SU-DHL-6 (cell line): ENCODE results near the gene HSF2BP.

Experiments used
- H2AFZ ChIP-seq: fragments of 200-600 bp; sonication (generic); 2 replicates; pipeline ENCODE4 v1.6.1; 2014; ENCODE audit warnings: low read depth, mild to moderate bottlenecking, moderate library complexity, mixed read lengths, antibody characterized with exemption, low read length; ENCODE audit not compliant: severe bottlenecking
- H3F3A ChIP-seq: fragments of 200-600 bp; shearing (Covaris generic); 2 replicates; pipeline ENCODE4 v1.6.0; 2016; ENCODE audit warnings: antibody characterized with exemption, mild to moderate bottlenecking; ENCODE audit not compliant: insufficient read depth
- H3K27ac ChIP-seq: fragments of 200-600 bp; sonication (generic); 2 replicates; pipeline ENCODE4 v1.5.1; 2016; ENCODE audit warnings: low read depth, mild to moderate bottlenecking, low read length, moderate library complexity, mixed read lengths
- H3K27me3 ChIP-seq: fragments of 200-600 bp; sonication (generic), shearing (Covaris generic); 2 replicates; pipeline ENCODE4 v1.6.0; 2014; ENCODE audit warnings: mild to moderate bottlenecking, low read length
- H3K36me3 ChIP-seq: fragments of 200-600 bp; sonication (generic); 2 replicates; pipeline ENCODE4 v1.6.1; 2014; ENCODE audit warnings: mild to moderate bottlenecking, low read length, mixed read lengths
- H3K4me2 ChIP-seq: fragments of 300-600, 200-600 bp; shearing (Covaris generic), sonication (generic); 2 replicates; pipeline ENCODE4 v1.6.0; 2014; ENCODE audit warnings: low read length, low read depth, mild to moderate bottlenecking; ENCODE audit not compliant: poor library complexity, severe bottlenecking
- H3K4me3 ChIP-seq: fragments of 200-600 bp; sonication (generic); 2 replicates; pipeline ENCODE4 v1.5.1; 2014; ENCODE audit warnings: antibody characterized with exemption, low read length, mild to moderate bottlenecking, mixed read lengths; ENCODE audit not compliant: insufficient read depth, poor library complexity, severe bottlenecking
- H3K79me2 ChIP-seq: fragments of 200-600 bp; sonication (generic); 2 replicates; pipeline ENCODE4 v1.6.1; 2014; ENCODE audit warnings: mild to moderate bottlenecking, low read length, moderate library complexity; ENCODE audit not compliant: insufficient read depth
- H3K9ac ChIP-seq: fragments of 200-600 bp; sonication (generic); 2 replicates; pipeline ENCODE4 v1.7.0; 2014; ENCODE audit warnings: mild to moderate bottlenecking, low read length
- H3K9me2 ChIP-seq: fragments of 200-600 bp; sonication (generic); replicated peaks from 2 replicates; pipeline ENCODE4 v1.6.1; 2014; ENCODE audit warnings: low read length; ENCODE audit not compliant: insufficient read depth
- H3K9me3 ChIP-seq: fragments of 200-600 bp; sonication (generic); 2 replicates; pipeline ENCODE4 v1.6.1; 2014; ENCODE audit warnings: low read length, mixed read lengths; ENCODE audit not compliant: insufficient read depth
- H4K20me1 ChIP-seq: fragments of 200-600 bp; sonication (generic); 2 replicates; pipeline ENCODE4 v1.6.1; 2014; ENCODE audit warnings: low read depth, mild to moderate bottlenecking, antibody characterized with exemption, low read length, moderate library complexity, mixed read lengths
- CTCF ChIP-seq: fragments of 200-600 bp; sonication (generic); IDR thresholded peaks from one replicate; pipeline ENCODE4 v1.5.1; 2017; ENCODE audit warnings: antibody characterized with exemption, mild to moderate bottlenecking, low read length, moderate library complexity; ENCODE audit not compliant: insufficient read depth, poor library complexity, severe bottlenecking
- EZH2phosphoT487 ChIP-seq: fragments of 200-600 bp; sonication (generic), shearing (Covaris generic); conservative IDR thresholded peaks from 2 replicates; pipeline ENCODE4 v1.6.1; 2018; ENCODE audit warnings: mild to moderate bottlenecking, antibody characterized with exemption, low read length, moderate library complexity, mixed read lengths

Gene HSF2BP

DNA sequence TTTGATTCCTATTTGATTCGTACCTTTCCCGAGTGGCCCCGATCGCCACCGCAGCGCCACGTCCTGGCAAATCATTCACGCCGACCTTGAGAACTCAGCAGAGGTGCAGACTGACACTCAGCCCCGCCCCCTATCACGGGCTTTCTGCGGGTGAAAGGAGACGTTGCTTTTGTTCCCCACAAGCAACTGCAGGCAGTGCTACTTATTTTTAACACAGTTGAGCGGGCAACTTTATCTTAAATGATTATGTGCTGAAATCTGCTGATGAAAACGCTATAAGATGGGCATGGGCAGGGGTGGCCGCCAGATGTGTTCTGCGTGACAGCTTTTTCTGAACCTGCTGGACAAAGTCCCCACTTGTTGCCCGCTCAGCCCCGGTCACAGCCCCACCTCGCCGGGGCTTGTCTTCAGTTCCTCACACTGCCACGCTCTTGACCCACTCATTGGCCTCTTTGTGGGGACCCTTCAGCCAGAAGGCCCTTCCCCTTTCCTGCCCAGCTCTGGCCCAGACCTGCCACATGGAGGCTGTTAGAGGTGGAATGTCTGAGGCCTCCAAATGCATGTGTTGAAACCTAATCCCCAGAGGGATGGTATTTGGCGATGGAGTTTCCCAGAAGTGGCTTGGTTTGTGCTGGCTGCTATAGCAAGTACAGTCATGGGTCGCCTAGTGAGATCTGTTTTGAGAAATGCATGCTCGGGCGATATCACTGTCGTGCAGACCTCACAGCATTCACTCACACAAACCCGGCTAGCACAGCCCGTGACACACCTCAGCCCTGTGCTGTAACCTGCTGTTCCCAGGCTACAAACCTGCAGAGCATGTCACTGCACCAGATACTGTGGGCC, 44.0 kb upstream of the HSF2BP start:
- H3K79me2 ChIP-seq, result no peaks in the 10 kb centered on the region
- no peak overlapping the region for H3K27ac ChIP-seq
- H3K27me3 ChIP-seq, result no peaks in the 10 kb centered on the region; the same call in 1 of the 2 replicates
- no peak overlapping the region for H3K9ac ChIP-seq
- H3K36me3 ChIP-seq, result no peaks in the 10 kb centered on the region
- no peak for TF ChIP-seq EZH2phosphoT487
- no peak for TF ChIP-seq CTCF
- no peak overlapping the region for H3K4me2 ChIP-seq
- H3K9me2 ChIP-seq, result no peaks in the 10 kb centered on the region
- no peak overlapping the region for H2AFZ ChIP-seq
- no peak overlapping the region for H3K4me3 ChIP-seq
- H3K9me3 ChIP-seq, result no peaks in the 10 kb centered on the region
- no peaks in the 10 kb centered on the region for H4K20me1 ChIP-seq
- no peaks in the 10 kb centered on the region for H3F3A ChIP-seq

GRCh38 chr21:43702785-43703034, 43.4 kb upstream of the HSF2BP start:
- Histone ChIP-seq H3K27ac (no peak overlapping the region), H3K36me3 (no peaks in the 10 kb centered on the region), H3K4me2 (no peak overlapping the region), H3K27me3 (no peaks in the 10 kb centered on the region; the same call in 1 of the 2 replicates), H2AFZ (no peak overlapping the region), H3K9me3 (no peaks in the 10 kb centered on the region), H3K79me2 (no peaks in the 10 kb centered on the region), H3F3A (0 out of 2 replicates have a peak, but pooled peaks cover 3% of the 10 kb centered on the region), H3K9ac (no peak overlapping the region), H4K20me1 (no peaks in the 10 kb centered on the region), H3K4me3 (no peak overlapping the region), H3K9me2 (no peaks in the 10 kb centered on the region)
- TF ChIP-seq CTCF (no peak), EZH2phosphoT487 (no peak)

DNA sequence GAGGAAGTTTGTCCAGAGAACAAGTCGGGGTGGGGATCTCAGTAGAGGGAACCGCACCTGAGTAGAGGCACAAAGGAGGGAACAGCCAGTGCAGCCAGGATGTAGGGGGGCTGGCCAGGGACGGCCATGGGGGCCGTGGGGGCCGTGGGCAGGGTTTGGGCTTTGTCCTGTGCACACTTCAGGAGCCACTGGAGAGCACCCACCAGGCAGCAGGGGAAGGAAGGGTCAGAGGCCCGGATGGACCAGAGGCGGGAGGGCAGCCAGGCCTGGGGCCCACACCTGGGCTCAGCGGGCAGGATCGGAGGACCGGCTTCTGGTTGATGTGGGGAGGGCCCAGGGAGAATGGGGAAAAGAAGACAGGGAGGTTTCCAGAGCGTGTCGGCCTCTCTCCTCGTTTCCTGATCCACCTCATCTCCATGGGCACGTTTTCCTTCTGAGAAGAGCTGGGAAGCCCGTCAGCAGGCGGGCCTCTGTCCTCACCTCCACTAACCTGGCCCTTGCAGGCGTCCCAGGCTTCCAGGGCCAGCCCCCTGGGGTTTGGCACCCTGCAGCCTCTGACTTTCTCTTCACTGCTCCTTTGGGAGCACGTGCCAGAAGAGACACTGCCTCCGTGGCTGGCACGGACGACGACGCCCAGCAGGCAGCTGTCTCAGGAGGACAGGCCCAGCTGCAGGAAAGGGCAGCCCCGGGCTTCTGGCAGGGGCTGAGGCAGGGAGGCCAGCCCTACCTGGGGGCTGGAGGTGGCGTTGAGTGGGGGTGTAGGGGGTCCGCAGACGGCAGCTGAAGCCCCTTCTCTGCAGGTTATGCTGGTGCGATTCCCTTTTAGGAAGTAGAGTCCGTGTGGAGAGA, 42.9 kb upstream of the HSF2BP start:
- H3F3A ChIP-seq, result peaks cover 7% of the 10 kb centered on the region; the same call in 1 of the 2 replicates
- no peak overlapping the region for H3K9ac ChIP-seq
- no peaks in the 10 kb centered on the region for H3K9me3 ChIP-seq
- H3K4me3 ChIP-seq, result no peak overlapping the region
- no peaks in the 10 kb centered on the region for H3K9me2 ChIP-seq
- H3K4me2 ChIP-seq, result no peak overlapping the region
- TF ChIP-seq EZH2phosphoT487 (no peak), CTCF (no peak)
- no peaks in the 10 kb centered on the region for H3K36me3 ChIP-seq
- H4K20me1 ChIP-seq, result no peaks in the 10 kb centered on the region
- H3K27ac ChIP-seq, result no peak overlapping the region
- no peaks in the 10 kb centered on the region for H3K27me3 ChIP-seq
- H3K79me2 ChIP-seq, result no peaks in the 10 kb centered on the region
- H2AFZ ChIP-seq, result no peak overlapping the region
